Vagina (tissue), 2 donors: Measurements from ENCODE around the gene NAV2. TPM values are rescaled to one million over a fixed set of nuclear protein-coding genes. Genes with fewer than 3 reads are reported as not detected.

ENCODE experiments used
- DNase-seq, 2 donors: peaks; one replicate each; pipeline ENCODE4 v3.0.0-alpha.2; 2017; ENCODE audit errors: extremely low spot score in 2 of 2
- H3K27ac ChIP-seq: fragments of 200-600 bp; sonication (generic); one replicate; pipeline ENCODE4 v1.5.1; 2019
- H3K27me3 ChIP-seq: fragments of 200-600 bp; sonication (generic); one replicate; pipeline ENCODE4 v1.5.1; 2019
- H3K36me3 ChIP-seq, 2 donors: fragments of 200-600 bp; sonication (generic); one replicate each; pipeline ENCODE4 v1.5.1; 2017 to 2019
- H3K4me1 ChIP-seq: fragments of 200-600 bp; sonication (generic); one replicate; pipeline ENCODE4 v1.5.1; 2019
- H3K4me3 ChIP-seq, 2 donors: fragments of 200-600 bp; sonication (generic); 1 replicate in 1 of 2; 2 replicates in 1 of 2; pipeline ENCODE4 v1.5.1; 2016 to 2019
- H3K9me3 ChIP-seq: fragments of 200-600 bp; sonication (generic); one replicate; pipeline ENCODE4 v1.5.1; 2019
- CTCF ChIP-seq, 3 experiments: fragments of 450-650 bp in 2 of 3; fragments of 200-600 bp in 1 of 3; sonication (generic) in 1 of 3; IDR thresholded peaks; one replicate each; pipeline ENCODE4 v1.5.1; 2017 to 2019; ENCODE audit warnings: antibody characterized with exemption in 3 of 3, mild to moderate bottlenecking in 2 of 3, moderate library complexity in 2 of 3
- POLR2A ChIP-seq, 2 donors: fragments of 450-650 bp; IDR thresholded peaks; one replicate each; pipeline ENCODE4 v1.6.1; 2017; ENCODE audit warnings: antibody characterized with exemption in 2 of 2, mild to moderate bottlenecking in 2 of 2, moderate library complexity in 2 of 2
- POLR2AphosphoS5 ChIP-seq, 2 donors: sonication (generic); formaldehyde crosslinking; IDR thresholded peaks; one replicate each; pipeline ENCODE4 v1.9.0; 2017; ENCODE audit warnings: antibody characterized with exemption in 2 of 2, mild to moderate bottlenecking in 2 of 2, low read depth in 1 of 2; ENCODE audit not compliant: insufficient read depth in 1 of 2
- intact Hi-C: fragments of 100-400 bp; cut with DNase I; formaldehyde crosslinking; loops from one replicate; pipeline ENCODE4 v1.15.1; 2023
- total RNA-seq: library from RNA; depleted of rRNA; stranded (reverse); fragments of >200 nt; gene quantifications from one replicate; pipeline ENCODE4 v1.2.3, GENCODE V29; 2016

The NAV2 gene
- total RNA-seq, 1 donor from 2014 or later = 25.3 TPM

- Histone ChIP-seq H3K27me3 (no peaks in the 10 kb centered on the region), H3K9me3 (no peaks in the 10 kb centered on the region), H3K4me3 (no peak overlapping the region), H3K27ac (no peak overlapping the region), H3K36me3 (no peaks in the 10 kb centered on the region), H3K4me1 (peaks cover 21% of the 10 kb centered on the region)
- no peak for TF ChIP-seq CTCF (IDR thresholded peaks at IDR 0.05)
- peak in 1 of 2 donors; percentile 54 for TF ChIP-seq POLR2AphosphoS5 (IDR thresholded peaks at IDR 0.05; ENCODE audit: insufficient read depth in 1 of 2, low read depth in 1 of 2)
- intact Hi-C loops = no loop called here
- no peak for DNase-seq
These were observed 323.3 kb downstream of the NAV2 start for GRCh38 chr11:20035701-20036601.

DNA sequence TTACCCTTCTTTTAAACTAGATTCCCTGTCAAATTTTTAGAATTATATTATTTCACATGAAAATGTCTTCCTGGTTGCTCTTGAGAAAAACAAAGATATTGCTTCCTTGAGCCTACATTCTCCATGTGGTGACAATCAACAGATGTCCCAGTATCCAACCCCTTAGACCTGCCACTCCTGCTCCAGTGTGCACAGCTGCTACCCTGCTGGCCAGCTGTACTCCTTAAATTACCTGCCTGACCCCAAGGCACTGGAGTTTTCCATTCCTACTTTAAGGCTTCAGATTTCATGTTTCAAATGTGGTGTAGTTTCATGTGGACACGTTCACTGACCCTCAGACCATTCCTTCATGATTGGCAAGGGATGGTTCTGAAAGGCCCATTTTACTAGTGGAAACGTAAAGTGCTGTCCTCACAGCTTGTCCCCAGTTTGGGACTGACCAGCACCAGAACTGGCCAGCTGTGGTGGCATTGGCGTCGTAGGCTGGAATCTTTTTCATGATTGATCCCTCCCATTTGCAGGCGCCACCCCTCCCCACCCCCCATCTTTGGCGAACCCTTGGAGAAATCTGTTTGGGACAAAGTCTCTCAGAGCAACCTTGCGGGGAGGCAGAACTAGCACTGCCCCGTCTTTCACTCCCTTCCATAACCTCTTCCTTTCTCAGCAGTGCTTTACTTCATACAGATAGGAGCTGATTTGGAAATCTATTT is 324.1 kb downstream of the NAV2 start:
- no peaks in the 10 kb centered on the region for H3K27me3 ChIP-seq
- no peaks in the 10 kb centered on the region for H3K36me3 ChIP-seq
- H3K9me3 ChIP-seq = no peaks in the 10 kb centered on the region
- no peak overlapping the region for H3K27ac ChIP-seq
- intact Hi-C loops = no loop called here
- TF ChIP-seq POLR2A (IDR thresholded peaks at IDR 0.05) (no peak), CTCF (IDR thresholded peaks at IDR 0.05) (no peak), POLR2AphosphoS5 (IDR thresholded peaks at IDR 0.05; ENCODE audit: insufficient read depth in 1 of 2, low read depth in 1 of 2) (no peak)
- no peak overlapping the region for H3K4me3 ChIP-seq
- peaks cover 16% of the 10 kb centered on the region for H3K4me1 ChIP-seq
- no peak for DNase-seq

DNA sequence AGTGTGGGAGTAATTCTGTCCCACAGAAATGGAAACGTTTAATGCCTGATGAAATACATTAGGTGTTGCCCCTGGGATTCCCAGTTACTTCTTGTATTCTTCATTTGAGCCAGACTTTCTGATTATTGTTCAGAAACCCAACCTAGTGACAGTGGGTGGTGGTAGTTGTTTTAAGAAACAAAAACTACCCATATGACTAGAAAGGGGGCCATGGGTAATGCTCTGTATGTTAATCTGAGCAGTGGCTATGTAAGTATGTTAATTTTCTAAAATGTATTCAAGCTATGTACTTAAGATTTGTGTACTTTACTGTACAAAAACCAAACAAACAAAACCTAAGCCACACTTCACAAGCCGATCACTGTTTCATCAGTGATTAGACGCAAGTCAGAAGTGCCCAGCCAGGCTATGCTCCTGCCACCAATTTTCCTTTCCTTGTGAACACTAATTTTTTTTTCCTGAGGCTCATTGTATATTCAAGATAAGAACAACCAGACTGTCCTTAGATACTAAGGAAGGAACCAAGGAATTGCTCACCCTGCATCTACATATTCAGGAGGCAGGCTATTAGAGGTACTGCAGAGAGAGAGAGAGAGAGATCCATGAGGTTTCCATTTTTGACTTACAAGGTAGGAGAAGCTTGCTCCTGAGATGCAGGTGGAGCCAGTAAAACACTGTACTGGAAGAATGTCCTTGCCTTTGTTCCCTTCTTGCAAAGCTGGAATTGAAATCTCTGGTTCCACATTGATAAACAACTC is 324.9 kb downstream of the NAV2 start:
- Histone ChIP-seq H3K27me3 (no peaks in the 10 kb centered on the region), H3K27ac (no peak overlapping the region), H3K4me3 (no peak overlapping the region), H3K9me3 (no peaks in the 10 kb centered on the region), H3K36me3 (no peaks in the 10 kb centered on the region), H3K4me1 (peaks cover 12% of the 10 kb centered on the region)
- intact Hi-C loops = no loop called here
- TF ChIP-seq POLR2AphosphoS5 (IDR thresholded peaks at IDR 0.05; ENCODE audit: insufficient read depth in 1 of 2, low read depth in 1 of 2) (no peak), POLR2A (IDR thresholded peaks at IDR 0.05) (no peak), CTCF (IDR thresholded peaks at IDR 0.05) (no peak)
- no peak for DNase-seq

DNA sequence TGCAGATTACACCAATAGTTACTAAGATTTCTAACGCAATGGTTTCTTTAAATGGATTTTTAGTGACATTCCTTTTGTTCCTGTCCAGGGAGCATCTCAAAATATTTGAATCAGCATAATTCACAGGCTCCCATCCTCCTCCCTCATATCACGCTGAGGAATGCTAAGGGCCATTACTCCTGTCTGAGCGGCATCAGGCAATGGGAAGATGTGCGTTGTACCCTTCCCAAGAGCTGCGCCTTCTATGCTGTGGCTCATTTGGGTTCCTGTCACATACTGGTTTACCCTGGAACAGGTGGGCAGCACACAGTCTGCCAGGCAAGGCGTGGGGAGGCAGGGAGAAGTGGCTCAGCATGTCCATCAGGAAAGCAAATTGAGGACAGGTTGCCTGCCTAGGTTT is 325.8 kb downstream of the NAV2 start:
- Histone ChIP-seq H3K27ac (peak overlapping the region; percentile 29), H3K4me1 (peaks cover 12% of the 10 kb centered on the region), H3K27me3 (no peaks in the 10 kb centered on the region), H3K9me3 (no peaks in the 10 kb centered on the region), H3K4me3 (no peak overlapping the region), H3K36me3 (no peaks in the 10 kb centered on the region)
- no peak for TF ChIP-seq CTCF (IDR thresholded peaks at IDR 0.05)
- no peak for TF ChIP-seq POLR2AphosphoS5 (IDR thresholded peaks at IDR 0.05; ENCODE audit: insufficient read depth in 1 of 2, low read depth in 1 of 2)
- TF ChIP-seq POLR2A (IDR thresholded peaks at IDR 0.05) = no peak
- DNase-seq = no peak
- intact Hi-C loops = no loop called here
